Lower leg skin (tissue), 3 donors: ENCODE data around the gene ATP9B.

ENCODE experiments used
- POLR2A ChIP-seq, 2 donors: fragments of 450-650 bp; IDR thresholded peaks; one replicate each; pipeline ENCODE4 v1.6.1; 2016 to 2017; ENCODE audit warnings: antibody characterized with exemption in 2 of 2, mild to moderate bottlenecking in 1 of 2, moderate library complexity in 1 of 2
- TF ChIP-seq, protein P1 (sequence below), 3 donors: fragments of 450-650 bp; IDR thresholded peaks; one replicate each; pipeline ENCODE4 v1.5.1; 2016; ENCODE audit warnings: antibody characterized with exemption in 3 of 3, mild to moderate bottlenecking in 3 of 3, moderate library complexity in 2 of 3

DNA sequence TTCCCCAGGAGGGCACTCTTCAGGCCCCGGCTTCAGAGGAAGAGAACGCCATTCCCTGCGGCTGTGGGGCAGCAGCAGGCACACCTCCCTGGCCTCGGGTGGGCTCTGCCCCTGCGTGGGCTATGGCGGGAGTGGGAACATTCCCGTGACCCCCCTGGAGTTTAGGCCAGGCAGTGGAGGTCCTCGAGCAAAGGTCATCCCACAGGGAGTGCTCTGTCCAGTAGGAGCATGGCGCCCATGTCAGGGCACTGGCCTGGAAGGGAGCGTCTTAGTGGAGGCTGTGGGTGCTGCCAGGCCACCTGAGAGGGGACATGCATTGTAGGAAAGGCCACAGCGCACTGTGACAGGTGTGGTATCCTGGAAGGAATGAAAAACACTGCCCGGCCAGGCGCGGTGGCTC is 317.4 kb downstream of the ATP9B start:
- TF ChIP-seq, protein P1, sequence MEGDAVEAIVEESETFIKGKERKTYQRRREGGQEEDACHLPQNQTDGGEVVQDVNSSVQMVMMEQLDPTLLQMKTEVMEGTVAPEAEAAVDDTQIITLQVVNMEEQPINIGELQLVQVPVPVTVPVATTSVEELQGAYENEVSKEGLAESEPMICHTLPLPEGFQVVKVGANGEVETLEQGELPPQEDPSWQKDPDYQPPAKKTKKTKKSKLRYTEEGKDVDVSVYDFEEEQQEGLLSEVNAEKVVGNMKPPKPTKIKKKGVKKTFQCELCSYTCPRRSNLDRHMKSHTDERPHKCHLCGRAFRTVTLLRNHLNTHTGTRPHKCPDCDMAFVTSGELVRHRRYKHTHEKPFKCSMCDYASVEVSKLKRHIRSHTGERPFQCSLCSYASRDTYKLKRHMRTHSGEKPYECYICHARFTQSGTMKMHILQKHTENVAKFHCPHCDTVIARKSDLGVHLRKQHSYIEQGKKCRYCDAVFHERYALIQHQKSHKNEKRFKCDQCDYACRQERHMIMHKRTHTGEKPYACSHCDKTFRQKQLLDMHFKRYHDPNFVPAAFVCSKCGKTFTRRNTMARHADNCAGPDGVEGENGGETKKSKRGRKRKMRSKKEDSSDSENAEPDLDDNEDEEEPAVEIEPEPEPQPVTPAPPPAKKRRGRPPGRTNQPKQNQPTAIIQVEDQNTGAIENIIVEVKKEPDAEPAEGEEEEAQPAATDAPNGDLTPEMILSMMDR (IDR thresholded peaks at IDR 0.05) = no peak
- no peak for TF ChIP-seq POLR2A (IDR thresholded peaks at IDR 0.05)
